GM21423 (cell line): ENCODE data around the gene RIMBP2.
"Not testable (repeated sequence)": the region's sequence is repeated elsewhere in the genome, so short reads cannot be mapped to it uniquely, and the experiment has no call there.

Experiments
- ATAC-seq: cut with Tn5 transposase; IDR thresholded peaks from one replicate; pipeline ENCODE4 v1.9.1; 2021; ENCODE audit warnings: mild to moderate bottlenecking, moderate library complexity; ENCODE audit not compliant: unreplicated experiment

Gene RIMBP2

GRCh38 chr12:130661486-130662255 lies 54.4 kb downstream of the RIMBP2 start:
- ATAC-seq: no peak

GRCh38 chr12:130661059-130661458 lies 55.0 kb downstream of the RIMBP2 start:
- no peak for ATAC-seq

GRCh38 chr12:130658145-130658911 lies 57.8 kb downstream of the RIMBP2 start:
- ATAC-seq: no peak

- no peak for ATAC-seq
Observed at GRCh38 chr12:130656411-130656810, 59.7 kb downstream of the RIMBP2 start.

- no peak for ATAC-seq
Observed at GRCh38 chr12:130655881-130656280, 60.2 kb downstream of the RIMBP2 start.

- ATAC-seq: no peak
Observed at GRCh38 chr12:130655010-130655409, 61.1 kb downstream of the RIMBP2 start.

- no peak for ATAC-seq
Observed at GRCh38 chr12:130651188-130651959, 64.7 kb downstream of the RIMBP2 start.

- no peak for ATAC-seq
Observed at GRCh38 chr12:130650131-130650530, 66.0 kb downstream of the RIMBP2 start.

- ATAC-seq: no peak
Observed at GRCh38 chr12:130649101-130650045, 66.7 kb downstream of the RIMBP2 start.

- no peak for ATAC-seq
Observed at GRCh38 chr12:130647814-130648213, 68.3 kb downstream of the RIMBP2 start.

- no peak for ATAC-seq
Observed at GRCh38 chr12:130646716-130647370, 69.3 kb downstream of the RIMBP2 start.

- not testable (repeated sequence) for ATAC-seq
Observed at GRCh38 chr12:130646191-130646590, 69.9 kb downstream of the RIMBP2 start.

GRCh38 chr12:130645751-130646150 lies 70.3 kb downstream of the RIMBP2 start:
- ATAC-seq: no peak

- no peak for ATAC-seq
Observed at GRCh38 chr12:130644566-130644965, 71.5 kb downstream of the RIMBP2 start.

- no peak for ATAC-seq
Observed at GRCh38 chr12:130644146-130644545, 72.0 kb downstream of the RIMBP2 start.

GRCh38 chr12:130642856-130643255 lies 73.2 kb downstream of the RIMBP2 start:
- no peak for ATAC-seq

- ATAC-seq: no peak
Observed at GRCh38 chr12:130641533-130642184, 74.4 kb downstream of the RIMBP2 start.

- ATAC-seq: no peak
Observed at GRCh38 chr12:130640901-130641300, 75.2 kb downstream of the RIMBP2 start.

GRCh38 chr12:130640496-130640895 lies 75.6 kb downstream of the RIMBP2 start:
- ATAC-seq: no peak
